Mesenchymal stem cell (in vitro differentiated cells and primary cell): ENCODE measurements around the gene SYMPK.
A peak's percentile ranks its signal among the peaks of the same experiment; 100 is the strongest.

ENCODE experiments used
- DNase-seq: peaks from one replicate; pipeline ENCODE4 v3.0.0-alpha.2; 2013
- H2AFZ ChIP-seq: one replicate; pipeline ENCODE4 v1.6.1; 2013; ENCODE audit warnings: low read depth, mild to moderate bottlenecking, control low read depth, inconsistent platforms, low read length, moderate library complexity
- H2AK5ac ChIP-seq: 2 replicates; pipeline ENCODE4 v1.6.1; 2013; ENCODE audit warnings: low read length, moderate library complexity, mild to moderate bottlenecking, inconsistent platforms; ENCODE audit not compliant: severe bottlenecking
- H2BK120ac ChIP-seq: one replicate; pipeline ENCODE4 v1.6.1; 2013; ENCODE audit warnings: low read depth, mild to moderate bottlenecking, inconsistent platforms, low read length, moderate library complexity
- H2BK12ac ChIP-seq, 2 experiments: one replicate each; pipeline ENCODE4 v1.6.1; 2013; ENCODE audit warnings: inconsistent platforms in 2 of 2, low read length in 2 of 2, mild to moderate bottlenecking in 2 of 2, moderate library complexity in 2 of 2, control low read depth in 1 of 2
- H2BK15ac ChIP-seq: one replicate; pipeline ENCODE4 v1.6.1; 2013; ENCODE audit warnings: mild to moderate bottlenecking, low read depth, inconsistent platforms; ENCODE audit not compliant: poor library complexity, severe bottlenecking
- H2BK5ac ChIP-seq: 2 replicates; pipeline ENCODE4 v1.6.1; 2013; ENCODE audit warnings: low read depth, mild to moderate bottlenecking, low read length, control low read depth, inconsistent platforms; ENCODE audit not compliant: poor library complexity, severe bottlenecking
- H3K14ac ChIP-seq, 2 experiments: one replicate each; pipeline ENCODE4 v1.6.1; 2013; ENCODE audit warnings: inconsistent platforms in 2 of 2, low read length in 2 of 2, control low read depth in 1 of 2, mild to moderate bottlenecking in 1 of 2, moderate library complexity in 1 of 2
- H3K18ac ChIP-seq, 2 experiments: one replicate each; pipeline ENCODE4 v1.6.1; 2013; ENCODE audit warnings: inconsistent platforms in 2 of 2, low read length in 2 of 2, control low read depth in 1 of 2, low read depth in 1 of 2, mild to moderate bottlenecking in 1 of 2
- H3K23ac ChIP-seq, 2 experiments: one replicate each; pipeline ENCODE4 v1.6.1; 2013; ENCODE audit warnings: inconsistent platforms in 2 of 2, low read length in 2 of 2, mild to moderate bottlenecking in 2 of 2, moderate library complexity in 2 of 2, control low read depth in 1 of 2
- H3K27ac ChIP-seq: 2 replicates; pipeline ENCODE4 v1.5.1; 2013; ENCODE audit warnings: mild to moderate bottlenecking, moderate library complexity, low read length, control low read depth, inconsistent platforms; ENCODE audit not compliant: poor library complexity, severe bottlenecking
- H3K27me3 ChIP-seq, 2 experiments: 2 replicates each; pipeline versions ENCODE4 v1.6.1 to v1.7.0; 2013; ENCODE audit warnings: low read length in 2 of 2, mild to moderate bottlenecking in 2 of 2, moderate library complexity in 2 of 2, control low read depth in 1 of 2, inconsistent platforms in 1 of 2; ENCODE audit not compliant: control insufficient read depth in 1 of 2, insufficient read depth in 1 of 2
- H3K36me3 ChIP-seq, 2 experiments: 2 replicates each; pipeline versions ENCODE4 v1.6.1 to v1.7.0; 2013; ENCODE audit warnings: low read length in 2 of 2, control low read depth in 1 of 2, inconsistent platforms in 1 of 2, low read depth in 1 of 2, mild to moderate bottlenecking in 1 of 2; ENCODE audit not compliant: insufficient read depth in 2 of 2, control insufficient read depth in 1 of 2
- H3K4ac ChIP-seq, 2 experiments: one replicate each; pipeline ENCODE4 v1.6.1; 2013; ENCODE audit warnings: inconsistent platforms in 2 of 2, low read length in 2 of 2, mild to moderate bottlenecking in 2 of 2, moderate library complexity in 2 of 2, control low read depth in 1 of 2, low read depth in 1 of 2
- H3K4me1 ChIP-seq: 2 replicates; pipeline ENCODE4 v1.6.1; 2013; ENCODE audit warnings: low read depth, low read length, control low read depth; ENCODE audit not compliant: control insufficient read depth, insufficient read depth
- H3K4me2 ChIP-seq: 2 replicates; pipeline ENCODE4 v1.6.1; 2013; ENCODE audit warnings: low read length, mild to moderate bottlenecking, inconsistent platforms; ENCODE audit not compliant: poor library complexity, severe bottlenecking
- H3K4me3 ChIP-seq, 2 experiments: 2 replicates each; pipeline versions ENCODE4 v1.5.1 to v1.7.0; 2013; ENCODE audit warnings: low read length in 2 of 2, mild to moderate bottlenecking in 2 of 2, control low read depth in 1 of 2, low read depth in 1 of 2; ENCODE audit not compliant: insufficient read depth in 1 of 2
- H3K79me1 ChIP-seq: replicated peaks from 2 replicates; pipeline ENCODE4 v1.6.1; 2013; ENCODE audit warnings: mild to moderate bottlenecking, control low read depth, low read length, inconsistent platforms; ENCODE audit not compliant: poor library complexity, severe bottlenecking
- H3K9ac ChIP-seq: 2 replicates; pipeline ENCODE4 v1.7.0; 2013; ENCODE audit warnings: mild to moderate bottlenecking, low read length, moderate library complexity
- H3K9me3 ChIP-seq: 2 replicates; pipeline ENCODE4 v1.7.0; 2013; ENCODE audit warnings: mild to moderate bottlenecking, low read length; ENCODE audit not compliant: control insufficient read depth
- H4K8ac ChIP-seq: one replicate; pipeline ENCODE4 v1.6.1; 2013; ENCODE audit warnings: inconsistent platforms, mild to moderate bottlenecking, low read length, moderate library complexity
- H4K91ac ChIP-seq: one replicate; pipeline ENCODE4 v1.6.1; 2013; ENCODE audit warnings: mild to moderate bottlenecking, low read length, inconsistent platforms
- WGBS: methylation state at CpG from one replicate; pipeline ENCODE4 v1.1.7; 2013; ENCODE audit warnings: mixed read lengths; 5-methylcytosine and 5-hydroxymethylcytosine counted together

The SYMPK gene

DNA sequence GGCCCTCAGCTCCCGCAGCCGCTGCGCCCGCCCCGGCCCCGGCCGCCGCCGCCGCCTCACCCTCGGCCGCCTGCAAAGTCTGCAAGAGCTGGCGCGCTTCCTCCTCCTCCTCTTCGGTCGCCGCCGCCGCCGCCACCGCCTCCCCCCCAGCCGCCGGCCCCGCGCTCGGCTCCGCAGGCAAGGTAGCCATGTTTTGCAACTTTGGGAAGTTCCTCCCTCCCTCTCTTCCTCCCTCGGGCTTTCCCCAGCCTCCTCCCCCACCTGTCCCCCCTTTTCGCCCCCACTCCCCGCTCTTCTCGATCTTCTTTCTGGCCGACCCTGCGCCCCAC is 94.3 kb downstream of the SYMPK start:
- H3K79me1 ChIP-seq: peaks cover 14% of the 10 kb centered on the region
- H3K4me3 ChIP-seq: peak overlapping the region; percentile 82 to 89
- H3K4ac ChIP-seq: peak overlapping the region; percentile 64 to 79

DNA sequence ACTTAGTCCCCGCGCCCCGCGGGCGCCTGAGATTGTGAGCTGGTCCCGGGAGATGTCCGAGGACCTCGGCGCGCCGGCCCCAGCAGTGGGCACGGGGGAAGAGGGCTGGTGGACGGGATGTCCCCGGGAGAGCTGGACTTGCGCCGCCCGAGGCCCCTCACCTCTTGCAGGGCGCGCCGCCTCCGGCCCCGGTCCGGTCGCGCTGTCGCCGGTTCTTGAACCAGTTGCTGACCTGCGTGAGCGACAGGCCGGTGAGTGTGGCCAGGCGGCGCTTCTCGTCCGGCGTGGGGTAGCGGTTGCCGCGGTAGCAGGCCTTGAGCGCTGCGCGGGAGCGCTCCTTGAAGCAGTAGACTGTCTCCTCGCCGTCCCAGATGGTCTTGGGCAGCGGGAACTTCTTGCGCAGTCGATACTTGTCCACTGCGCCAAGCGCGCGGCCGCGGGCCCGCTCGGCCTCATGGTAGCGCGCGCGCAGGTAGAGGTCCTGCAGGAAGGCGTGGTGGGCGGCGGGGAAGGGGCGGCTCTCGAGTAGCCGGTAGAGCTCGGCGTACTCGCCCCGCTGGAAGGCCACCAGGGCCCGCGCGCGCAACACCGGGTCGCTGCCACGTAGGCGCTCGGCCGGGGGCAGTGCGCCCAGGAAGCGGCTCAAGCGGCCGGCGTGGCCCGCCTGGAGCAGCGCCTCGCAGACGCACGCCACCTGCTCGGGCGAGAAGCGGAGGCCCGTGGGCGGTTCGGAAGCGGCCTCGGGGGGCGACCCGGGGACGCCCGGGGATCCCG is 94.9 kb downstream of the SYMPK start:
- peak overlapping the region; percentile 29 for H2AFZ ChIP-seq
- H3K4me1 ChIP-seq: peaks cover 52% of the 10 kb centered on the region
- peak overlapping the region; percentile 79 for H3K4me2 ChIP-seq
- peak overlapping the region; percentile 62 for H4K8ac ChIP-seq
- H3K9me3 ChIP-seq: no peaks in the 10 kb centered on the region
- H3K9ac ChIP-seq: peak overlapping the region; percentile 95
- H3K18ac ChIP-seq: peak overlapping the region; percentile 14 to 98
- H3K4me3 ChIP-seq: peak overlapping the region; percentile 82 to 89
- WGBS: under 1% methylated on average over 65 of the region's 102 CpGs
- peak; percentile 78 for DNase-seq
- peak overlapping the region; percentile 89 for H2BK5ac ChIP-seq
- peak overlapping the region; percentile 64 to 79 for H3K4ac ChIP-seq
- H2BK120ac ChIP-seq: peak overlapping the region; percentile 97
- peaks cover 0 to 8% of the 10 kb centered on the region in 2 experiments for H3K27me3 ChIP-seq
- H3K79me1 ChIP-seq: peaks cover 14% of the 10 kb centered on the region
- peak overlapping the region; percentile 75 for H2BK15ac ChIP-seq
- peak overlapping the region; percentile 91 for H3K27ac ChIP-seq
- no peak overlapping the region for H2AK5ac ChIP-seq
- H2BK12ac ChIP-seq: peak overlapping the region in 1 of 2 experiments; percentile 29
- peaks cover 24 to 40% of the 10 kb centered on the region in 2 experiments for H3K36me3 ChIP-seq
- H4K91ac ChIP-seq: peak overlapping the region; percentile 75
- H3K23ac ChIP-seq: peak overlapping the region in 1 of 2 experiments; percentile 85
- H3K14ac ChIP-seq: peak overlapping the region in 1 of 2 experiments; percentile 80

More for the DNA sequence above, 94.3 kb downstream of the SYMPK start:
- Histone ChIP-seq H3K27me3 (peaks cover 0 to 4% of the 10 kb centered on the region in 2 experiments), H2BK5ac (peak overlapping the region; percentile 84), H2BK12ac (no peak overlapping the region), H2BK15ac (peak overlapping the region; percentile 73), H2BK120ac (peak overlapping the region; percentile 97), H3K36me3 (peaks cover 30 to 42% of the 10 kb centered on the region in 2 experiments), H3K18ac (peak overlapping the region; percentile 98 to 99), H3K9me3 (no peaks in the 10 kb centered on the region), H2AK5ac (peak overlapping the region; percentile 15), H3K9ac (peak overlapping the region; percentile 95), H3K23ac (peak overlapping the region in 1 of 2 experiments; percentile 5), H3K14ac (peak overlapping the region in 1 of 2 experiments; percentile 75), H4K8ac (peak overlapping the region; percentile 83), H2AFZ (no peak overlapping the region), H4K91ac (peak overlapping the region; percentile 81), H3K4me1 (peaks cover 52% of the 10 kb centered on the region), H3K4me2 (peak overlapping the region; percentile 79), H3K27ac (peak overlapping the region; percentile 94)
- DNase-seq: peak; percentile 81
- under 1% methylated on average over 32 of the region's 33 CpGs for WGBS

- Histone ChIP-seq H3K4ac (peak overlapping the region; percentile 92 to 96), H2AK5ac (no peak overlapping the region), H3K9me3 (no peaks in the 10 kb centered on the region), H3K27me3 (peaks cover 0 to 13% of the 10 kb centered on the region in 2 experiments), H4K91ac (peak overlapping the region; percentile 89), H3K23ac (no peak overlapping the region), H3K4me1 (peaks cover 52% of the 10 kb centered on the region), H3K36me3 (peaks cover 18 to 34% of the 10 kb centered on the region in 2 experiments), H3K79me1 (peaks cover 14% of the 10 kb centered on the region), H3K14ac (no peak overlapping the region), H2BK120ac (no peak overlapping the region), H3K4me3 (peak overlapping the region; percentile 82 to 89), H3K18ac (peak overlapping the region; percentile 88 to 98), H2BK12ac (peak overlapping the region in 1 of 2 experiments; percentile 47), H2BK5ac (peak overlapping the region; percentile 14), H3K9ac (peak overlapping the region; percentile 95), H3K27ac (peak overlapping the region; percentile 91), H4K8ac (peak overlapping the region; percentile 95), H2AFZ (no peak overlapping the region), H3K4me2 (peak overlapping the region; percentile 79), H2BK15ac (peak overlapping the region; percentile 75)
- WGBS: 2% methylated on average over 20 of the region's 31 CpGs
- peak; percentile 92 for DNase-seq
These were observed 95.5 kb downstream of the SYMPK start for GRCh38 chr19:45767410-45767880.

DNA sequence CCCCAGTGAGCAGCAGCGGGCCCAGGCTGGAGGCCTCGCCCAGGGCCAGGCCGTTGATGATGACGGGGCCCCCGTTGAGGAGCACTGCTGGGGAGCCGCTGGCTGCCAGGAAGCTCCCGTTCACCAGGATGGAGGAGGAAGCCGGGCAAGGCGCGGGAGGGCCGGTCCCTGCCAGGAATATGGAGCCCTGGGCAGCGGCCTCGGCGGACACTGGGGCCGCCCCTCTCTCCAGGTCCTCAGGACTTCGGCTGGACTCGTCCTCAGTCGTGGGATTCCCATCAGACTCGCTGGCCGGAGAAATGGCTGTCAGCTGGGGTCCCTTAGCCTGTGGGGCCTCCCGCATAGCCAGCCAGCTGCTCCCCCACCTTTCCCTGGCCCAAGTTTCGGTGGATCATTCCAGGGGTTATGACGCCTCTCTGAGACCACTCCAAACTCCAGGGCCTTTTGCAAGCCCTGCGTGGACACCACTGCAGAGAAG is 96.0 kb downstream of the SYMPK start:
- Histone ChIP-seq H3K9me3 (no peaks in the 10 kb centered on the region), H3K79me1 (peaks cover 14% of the 10 kb centered on the region), H2BK12ac (peak overlapping the region; percentile 11 to 86), H4K91ac (peak overlapping the region; percentile 89), H3K18ac (peak overlapping the region; percentile 85 to 88), H3K27ac (peak overlapping the region; percentile 91), H3K4me2 (peak overlapping the region; percentile 79), H3K4me1 (peaks cover 52% of the 10 kb centered on the region), H3K4ac (peak overlapping the region; percentile 92 to 96), H3K14ac (peak overlapping the region; percentile 49 to 86), H3K27me3 (peaks cover under 1 to 13% of the 10 kb centered on the region in 2 experiments), H3K23ac (peak overlapping the region in 1 of 2 experiments; percentile 61), H2AFZ (no peak overlapping the region), H4K8ac (peak overlapping the region; percentile 95), H2AK5ac (peak overlapping the region; percentile 61), H3K36me3 (peaks cover 12 to 29% of the 10 kb centered on the region in 2 experiments), H3K4me3 (peak overlapping the region; percentile 82 to 89), H2BK15ac (peak overlapping the region; percentile 89), H2BK5ac (peak overlapping the region; percentile 37), H3K9ac (peak overlapping the region; percentile 95), H2BK120ac (peak overlapping the region; percentile 90)
- DNase-seq: no peak
- 31% methylated on average over 24 of the region's 24 CpGs for WGBS
